NCI-H2107 treated with DMSO at 0.1 percent for 48 hours (cell line): ENCODE measurements around the gene SIT1.

Experiments
- DNase-seq: peaks from one replicate; lab custom pipeline; 2025; ENCODE audit not compliant: unreplicated experiment; lab: John Stamatoyannopoulos, UW

The SIT1 gene

DNA sequence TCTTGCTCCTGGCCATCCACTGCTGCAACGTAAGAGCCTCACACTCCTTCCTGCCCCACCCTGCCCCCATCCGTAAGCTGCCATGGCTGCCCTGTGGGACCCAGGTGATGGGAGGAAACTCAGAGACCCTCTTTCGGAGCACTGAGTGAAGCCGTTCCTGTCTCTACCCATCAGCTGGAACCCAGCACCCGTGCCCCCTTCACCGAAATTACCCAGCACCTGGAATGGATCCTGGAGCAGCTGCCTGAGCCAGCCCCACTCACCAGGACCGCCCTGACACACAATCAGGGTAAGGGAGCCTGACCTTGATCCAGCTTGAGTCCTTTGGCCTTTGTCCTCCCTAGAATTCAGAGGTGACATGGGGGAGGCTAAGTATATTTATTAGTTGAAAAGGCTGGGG, 42.5 kb downstream of the SIT1 start:
- DNase-seq, result no peak

DNA sequence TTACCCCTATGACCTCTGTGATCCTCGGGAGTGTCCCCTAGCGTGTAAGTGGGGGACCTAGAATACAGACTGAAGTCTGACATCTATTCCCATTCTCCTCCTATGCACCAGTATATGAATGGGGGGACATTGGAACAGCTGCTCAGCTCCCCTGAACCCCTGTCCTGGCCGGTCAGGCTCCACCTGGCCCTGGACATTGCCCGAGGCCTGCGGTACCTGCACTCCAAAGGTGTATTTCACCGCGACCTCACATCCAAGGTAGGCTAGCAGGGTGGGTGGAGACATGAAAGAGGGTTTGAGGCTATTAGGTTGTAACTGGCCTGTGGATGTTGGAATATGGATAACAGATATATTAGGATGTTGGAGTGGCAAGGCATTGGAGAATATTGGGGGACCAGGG, 44.0 kb downstream of the SIT1 start:
- DNase-seq, result no peak

DNA sequence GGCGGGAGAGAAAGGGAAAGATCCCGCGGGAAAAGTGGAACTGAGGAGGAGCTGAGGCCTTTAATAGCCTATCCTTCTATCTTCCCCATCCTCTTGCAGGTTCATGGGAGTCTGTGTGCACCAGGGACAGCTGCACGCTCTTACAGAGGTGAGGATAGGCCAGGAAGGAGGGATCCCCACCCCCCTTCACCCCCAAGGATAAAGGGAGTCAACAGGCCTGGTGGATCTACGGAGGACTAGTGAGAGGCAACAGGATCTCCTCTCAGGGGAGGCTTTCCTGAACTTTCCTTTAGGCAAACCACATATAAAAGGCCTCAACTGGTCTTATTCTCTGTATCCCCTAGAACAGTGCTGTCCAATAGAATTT, 44.6 kb downstream of the SIT1 start:
- DNase-seq, result no peak

DNA sequence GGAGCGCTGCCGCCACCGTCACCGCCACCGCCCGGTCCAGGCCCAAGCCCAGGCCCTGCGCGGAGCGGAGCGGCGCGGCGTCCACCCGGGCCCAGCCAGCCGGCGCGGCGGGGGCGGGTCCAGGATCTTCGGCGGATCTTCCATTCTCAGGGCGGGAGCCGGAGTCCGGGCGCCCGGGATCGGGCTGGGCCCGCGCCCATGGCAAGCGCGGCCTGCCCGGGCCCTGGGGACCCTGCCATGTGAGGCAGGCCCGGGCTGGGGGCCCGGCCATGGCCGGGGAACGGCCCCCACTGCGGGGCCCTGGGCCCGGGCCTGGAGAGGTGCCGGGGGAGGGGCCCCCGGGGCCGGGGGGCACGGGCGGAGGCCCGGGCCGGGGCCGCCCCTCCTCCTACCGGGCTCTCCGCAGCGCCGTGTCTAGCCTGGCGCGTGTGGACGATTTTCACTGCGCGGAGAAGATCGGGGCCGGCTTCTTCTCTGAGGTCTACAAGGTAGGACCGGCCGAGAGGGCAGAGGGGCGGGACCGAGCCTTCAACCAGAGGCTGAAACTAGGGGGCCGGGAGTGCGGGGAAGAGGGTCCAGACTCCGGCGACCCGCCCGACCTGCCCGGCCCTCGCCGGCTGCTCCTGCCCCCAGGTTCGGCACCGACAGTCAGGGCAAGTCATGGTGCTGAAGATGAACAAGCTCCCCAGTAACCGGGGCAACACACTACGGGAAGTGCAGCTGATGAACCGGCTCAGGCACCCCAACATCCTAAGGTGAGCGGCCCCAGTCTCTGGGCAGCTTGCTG, 45.2 kb downstream of the SIT1 start:
- DNase-seq, result no peak

DNA sequence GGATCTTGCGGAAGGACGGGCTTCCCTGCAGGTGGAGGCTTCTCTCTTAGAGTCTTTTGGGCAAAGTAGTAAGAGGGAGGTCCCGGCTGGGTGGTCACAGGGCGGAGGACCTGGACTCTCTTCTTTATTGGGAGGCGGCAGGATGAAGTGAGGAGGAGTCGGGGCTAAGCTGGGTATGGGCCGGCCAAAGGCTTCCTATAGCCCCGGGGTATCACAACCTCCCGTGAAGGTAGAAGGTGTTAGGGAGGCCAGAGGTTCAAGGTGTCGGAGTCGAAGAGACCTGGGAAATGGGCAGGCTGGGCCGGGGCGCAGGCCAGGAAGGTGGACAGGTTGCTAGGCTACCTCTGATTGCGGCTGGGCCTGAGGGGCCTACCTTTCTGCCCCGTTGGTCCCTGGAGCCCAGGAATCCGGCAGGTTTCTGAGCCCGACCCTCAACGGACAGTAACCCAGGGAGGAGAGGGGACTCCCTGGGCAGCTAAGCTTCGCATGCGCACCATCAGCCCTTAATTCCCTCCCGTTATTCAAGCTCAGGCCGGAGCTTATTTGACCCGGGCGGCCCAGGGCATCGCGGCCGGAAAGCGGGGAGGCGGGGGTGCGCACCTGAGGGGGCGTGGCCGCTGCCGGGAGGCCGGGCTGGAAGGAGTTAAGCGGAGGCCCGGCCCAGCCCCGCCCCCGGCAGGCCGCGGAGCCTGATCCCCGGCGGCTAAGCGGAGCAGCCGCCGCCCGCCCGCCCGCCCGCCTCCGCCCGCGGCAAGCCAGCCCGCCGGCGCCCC, 46.0 kb downstream of the SIT1 start, which contains the start of gene TESK1:
TSS of gene TESK1 (plus strand) at position 685 of the 773 bp plus-strand sequence. CDS start 358 bp downstream, outside the sequence.
- peak; percentile 45 for DNase-seq

DNA sequence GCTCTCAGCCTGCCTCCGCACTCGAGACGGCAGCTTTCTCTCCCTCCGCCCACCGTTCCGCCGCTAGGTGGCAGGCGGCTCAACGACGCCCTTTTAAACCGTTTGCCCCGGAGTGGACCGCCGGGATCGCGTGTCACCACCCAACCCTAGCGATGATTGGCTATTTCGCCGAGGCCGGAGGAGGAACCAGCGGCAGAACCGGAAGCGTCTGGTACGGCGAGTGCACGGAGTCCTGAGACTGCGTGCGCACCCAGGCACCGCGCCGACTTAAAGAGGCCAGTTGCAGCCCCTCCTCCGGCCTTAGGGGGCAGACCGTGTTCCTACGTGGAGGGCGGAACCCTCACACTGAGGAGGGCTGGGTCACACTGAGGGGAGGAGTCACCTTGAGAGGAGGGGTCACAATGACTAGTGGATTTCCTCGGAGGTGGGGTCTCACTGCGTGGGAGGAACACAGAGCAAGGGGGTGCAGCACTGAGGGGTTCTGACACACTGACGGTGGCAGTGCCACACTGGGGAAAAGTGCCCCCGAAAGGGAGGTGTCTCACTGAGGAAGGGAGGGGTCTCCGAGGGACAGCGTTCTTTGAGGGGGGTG, 46.6 kb downstream of the SIT1 start:
- DNase-seq, result peak; percentile 98

DNA sequence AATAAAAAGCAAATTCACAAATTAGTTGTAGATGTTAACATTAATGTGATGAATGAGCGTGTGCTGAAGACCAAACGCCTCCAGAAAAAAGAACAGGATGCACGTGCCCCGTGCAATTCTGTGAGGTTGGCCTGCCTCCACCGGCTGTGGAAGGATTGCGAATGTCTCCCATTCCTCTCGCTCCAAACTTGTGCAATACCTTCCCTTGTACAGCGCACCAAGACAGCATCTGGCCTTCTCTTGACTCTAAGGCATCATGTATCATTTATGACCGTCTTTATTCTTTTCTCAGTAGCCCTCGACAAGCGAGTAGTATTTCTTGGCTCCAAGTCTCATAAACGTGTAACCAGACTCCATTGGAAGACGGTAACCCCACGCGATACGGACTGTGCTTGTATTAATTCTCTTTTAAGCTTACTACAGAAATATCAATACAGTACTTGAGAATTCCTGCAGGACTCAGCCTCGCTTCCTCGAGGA, 47.2 kb downstream of the SIT1 start:
- peak; percentile 72 for DNase-seq

DNA sequence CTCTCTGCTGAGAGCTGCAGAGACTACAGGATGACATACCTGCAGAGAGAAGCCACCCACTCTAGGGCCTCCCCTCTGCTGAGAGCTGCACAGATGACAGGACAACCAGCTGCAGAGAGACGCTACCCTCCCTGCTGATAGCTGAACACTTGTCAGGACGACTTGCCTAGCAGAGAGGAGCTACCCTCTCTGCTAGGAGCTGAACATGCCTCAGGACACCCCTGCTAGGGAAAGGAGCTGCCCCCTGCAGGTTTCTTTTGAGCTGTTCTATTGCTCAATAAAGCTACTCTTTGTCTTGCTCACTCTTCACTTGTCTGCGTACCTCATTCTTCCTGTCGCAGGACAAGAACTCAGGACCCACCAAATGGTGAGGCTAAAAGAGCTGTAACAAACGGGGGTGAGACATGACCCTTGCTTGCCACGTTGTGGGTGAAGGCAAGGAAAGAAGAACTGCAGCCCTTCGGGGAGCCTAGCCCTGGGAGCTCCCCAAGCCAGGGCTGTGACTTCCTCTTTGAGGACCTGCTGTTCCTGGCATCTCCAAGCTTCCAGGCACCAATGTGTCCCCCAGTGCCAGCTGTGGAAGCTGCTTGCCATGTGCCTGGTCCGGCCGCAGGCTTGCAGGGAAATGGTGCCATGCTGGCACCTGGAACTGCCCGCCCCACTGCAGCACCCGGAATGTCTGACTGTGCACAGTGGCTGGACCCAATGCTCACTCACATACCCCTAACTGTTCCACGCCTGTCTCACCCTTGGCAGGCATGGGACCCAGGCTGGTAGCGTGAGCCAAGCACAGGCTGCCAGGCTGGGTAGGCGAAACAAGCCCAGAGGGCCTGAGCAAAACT, 50.7 kb downstream of the SIT1 start:
- no peak for DNase-seq
